NCI-H82 treated with DMSO at 0.1 percent for 48 hours (cell line): ENCODE data around the gene IQGAP1.
"Not testable (repeated sequence)": the region's sequence is repeated elsewhere in the genome, so short reads cannot be mapped to it uniquely, and the experiment has no call there.

Experiments
- DNase-seq: peaks from one replicate; lab custom pipeline; 2025; ENCODE audit not compliant: unreplicated experiment; lab: John Stamatoyannopoulos, UW

IQGAP1 gene

DNA sequence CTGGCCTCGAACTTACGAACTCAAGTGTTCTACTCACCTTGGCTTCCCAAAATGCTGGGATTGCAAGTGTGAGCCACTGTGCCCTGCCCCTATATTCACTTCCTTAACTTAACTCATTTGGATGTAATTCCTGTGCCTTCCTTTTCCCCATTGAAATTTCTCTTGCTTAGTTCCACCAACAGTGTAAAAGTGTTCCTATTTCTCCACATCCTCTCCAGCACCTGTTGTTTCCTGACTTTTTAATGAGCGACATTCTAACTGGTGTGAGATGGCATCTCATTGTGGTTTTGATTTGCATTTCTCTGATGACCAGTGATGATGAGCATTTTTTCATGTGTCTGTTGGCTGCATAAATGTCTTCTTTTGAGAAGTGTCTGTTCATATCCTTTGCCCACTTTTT is 21.5 kb downstream of the IQGAP1 start:
- DNase-seq = not testable (repeated sequence)

DNA sequence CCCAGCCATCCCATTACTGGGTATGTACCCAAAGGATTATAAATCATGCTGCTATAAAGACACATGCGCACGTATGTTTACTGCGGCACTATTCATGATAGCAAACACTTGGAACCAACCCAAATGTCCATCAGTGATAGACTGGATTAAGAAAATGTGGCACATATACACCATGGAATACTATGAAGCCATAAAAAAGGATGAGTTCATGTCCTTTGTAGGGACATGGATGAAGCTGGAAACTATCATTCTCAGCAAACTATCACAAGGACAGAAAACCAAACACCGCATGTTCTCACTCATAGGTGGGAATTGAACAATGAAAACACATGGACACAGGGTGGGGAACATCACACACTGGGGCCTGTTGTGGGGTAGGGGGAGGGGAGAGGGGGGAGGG is 22.3 kb downstream of the IQGAP1 start:
- not testable (repeated sequence) for DNase-seq

GRCh38 chr15:90411176-90411575 is 23.1 kb downstream of the IQGAP1 start:
- DNase-seq = no peak

DNA sequence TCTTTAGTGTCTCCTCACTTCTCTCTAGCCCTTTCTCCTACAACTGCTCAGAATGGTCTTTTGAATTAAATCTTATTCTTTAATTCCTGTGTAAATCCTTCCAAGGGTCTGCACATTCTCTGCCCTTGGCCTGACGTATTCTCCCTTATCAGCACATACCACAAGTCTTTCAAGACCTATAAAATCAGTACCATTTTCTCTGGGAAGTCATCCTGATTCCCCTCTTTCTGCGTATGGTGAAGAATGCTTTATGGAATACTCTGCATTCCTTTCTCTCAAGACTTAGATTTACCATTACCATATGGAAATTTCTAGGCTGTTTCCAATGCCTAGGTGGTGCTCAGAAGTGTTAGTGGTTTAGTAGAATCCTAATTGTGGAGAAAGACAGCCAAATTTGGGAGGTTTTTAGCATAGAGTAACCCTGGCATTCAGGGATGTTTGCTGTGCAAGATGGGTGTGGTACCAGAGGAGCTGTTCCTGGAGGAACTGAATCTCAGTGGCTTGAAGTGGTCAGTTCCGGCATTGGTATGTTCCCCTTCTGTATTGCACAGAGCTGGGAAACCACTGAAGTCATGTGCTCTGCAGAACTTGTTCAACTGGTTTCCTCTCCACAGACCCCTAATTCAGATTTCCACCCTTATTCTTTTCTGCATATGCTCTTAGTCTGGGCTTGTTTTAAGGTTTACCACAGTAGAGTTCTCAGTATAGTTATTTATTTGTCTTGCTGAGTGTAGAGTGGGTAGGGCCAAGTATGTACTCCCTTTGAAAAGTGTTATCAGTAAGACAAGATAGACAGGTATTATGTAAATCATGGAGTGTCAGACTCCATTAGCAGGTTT is 24.5 kb downstream of the IQGAP1 start:
- no peak for DNase-seq

- no peak for DNase-seq
Observed at GRCh38 chr15:90413411-90414379, 25.7 kb downstream of the IQGAP1 start.

DNA sequence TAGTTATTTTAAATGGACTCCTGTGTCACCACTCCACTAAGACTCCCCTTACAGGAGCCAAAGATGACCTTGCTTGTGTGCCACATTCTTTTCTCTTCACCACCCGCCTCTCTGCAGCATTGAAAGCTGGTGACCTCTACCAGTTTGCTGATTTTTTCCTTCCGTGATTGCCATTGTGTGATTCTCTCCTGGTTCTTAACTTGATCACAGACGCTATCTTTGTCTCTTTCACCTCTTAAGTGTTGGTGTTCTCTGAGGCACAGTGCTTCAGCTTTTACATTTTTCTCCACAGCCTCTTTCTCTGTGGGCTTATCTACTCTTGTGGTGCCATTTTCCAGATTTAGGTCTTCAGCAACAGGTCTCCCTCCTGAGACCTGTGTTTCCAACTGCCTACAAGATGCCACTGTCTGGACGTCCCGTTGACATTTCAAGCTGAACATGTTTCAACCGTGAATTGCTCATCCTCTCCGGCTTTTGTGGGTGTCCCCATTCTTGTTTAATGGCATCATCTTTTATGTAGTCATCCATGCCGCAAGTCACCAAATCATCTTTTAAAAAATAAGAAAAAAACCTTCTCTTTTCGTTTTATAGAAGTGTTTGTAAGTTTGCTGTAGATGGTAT is 26.5 kb downstream of the IQGAP1 start:
- no peak for DNase-seq

DNA sequence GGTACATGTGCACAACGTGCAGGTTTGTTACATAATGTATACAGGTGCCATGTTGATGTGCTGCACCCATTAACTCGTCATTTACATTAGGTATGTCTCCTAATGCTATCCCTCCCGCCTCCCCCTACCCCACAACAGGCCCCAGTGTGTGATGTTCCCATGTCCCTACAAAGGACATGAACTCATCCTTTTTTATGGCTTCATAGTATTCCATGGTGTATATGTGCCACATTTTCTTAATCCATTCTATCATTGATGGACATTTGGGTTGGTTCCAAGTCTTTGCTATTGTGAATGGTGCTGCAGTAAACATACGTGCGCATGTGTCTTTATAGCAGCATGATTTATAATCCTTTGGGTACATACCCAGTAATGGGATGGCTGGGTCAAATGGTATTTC is 28.0 kb downstream of the IQGAP1 start:
- not testable (repeated sequence) for DNase-seq

DNA sequence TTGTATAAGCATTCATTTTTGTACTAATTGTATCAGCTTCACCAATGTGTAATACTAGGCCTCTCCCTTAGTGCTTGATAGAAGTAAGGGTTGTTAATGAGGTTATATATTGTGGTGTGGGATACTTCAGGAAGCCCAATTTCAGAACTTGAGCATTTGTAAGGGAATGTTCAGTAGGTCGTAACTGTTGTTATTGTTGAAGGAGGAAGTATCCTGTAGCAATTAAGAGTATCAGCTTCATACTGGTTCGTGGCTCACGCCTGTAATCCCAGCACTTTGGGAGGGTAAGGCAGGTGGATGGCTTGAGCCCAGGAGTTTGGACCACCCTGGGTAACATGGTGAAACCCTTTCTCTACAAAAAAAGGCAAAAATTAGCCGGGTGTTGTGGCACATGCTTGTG is 30.6 kb downstream of the IQGAP1 start:
- DNase-seq = no peak

DNA sequence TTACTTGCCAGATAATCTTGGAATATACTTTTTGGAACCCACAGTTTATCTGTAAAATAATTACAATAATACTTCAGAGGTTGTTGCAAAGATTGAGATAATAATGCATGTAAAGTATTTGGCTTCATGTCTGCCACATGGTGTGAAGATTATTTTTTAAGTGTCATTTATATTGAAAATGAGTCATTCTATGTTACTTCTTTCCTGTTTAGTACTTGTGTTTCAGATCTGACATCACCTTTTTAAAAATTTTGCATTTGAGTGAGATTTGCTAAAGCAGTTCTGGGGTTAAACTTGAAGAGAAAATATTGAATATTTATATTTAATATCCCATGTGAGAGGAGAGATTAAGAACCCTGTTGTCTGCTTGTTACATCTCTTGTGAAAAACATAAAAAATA is 31.2 kb downstream of the IQGAP1 start:
- DNase-seq = no peak

DNA sequence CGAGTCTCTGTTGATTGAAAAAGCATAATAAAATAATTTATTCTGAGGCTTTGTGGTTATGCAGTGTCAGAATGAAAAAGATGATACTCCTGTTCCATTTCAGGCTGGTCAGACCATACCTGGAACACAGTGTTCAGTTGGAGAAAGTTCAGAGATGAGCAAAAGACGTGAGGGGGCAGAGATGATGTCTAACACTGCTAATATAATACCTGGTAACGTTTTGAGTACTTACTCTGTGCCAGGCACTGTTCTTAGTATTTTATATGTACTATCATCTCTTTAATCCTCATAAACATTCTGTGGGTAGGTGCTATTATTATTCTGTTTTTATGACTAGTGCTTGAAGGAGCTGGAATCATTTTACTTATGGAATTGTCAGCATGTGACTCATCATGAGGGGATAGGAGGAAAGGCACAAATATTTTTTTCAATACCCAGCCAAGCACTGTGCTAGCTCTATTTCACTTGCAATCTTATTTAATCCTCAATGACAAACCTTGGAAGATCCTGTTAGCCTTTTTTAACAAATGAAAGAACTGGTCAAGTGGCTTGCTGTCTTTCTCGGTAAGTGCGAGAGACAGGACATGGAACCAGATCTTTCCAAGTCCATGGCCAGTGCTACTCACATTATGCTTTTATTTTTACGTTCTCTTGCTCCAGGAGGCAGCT is 31.8 kb downstream of the IQGAP1 start:
- DNase-seq = no peak

DNA sequence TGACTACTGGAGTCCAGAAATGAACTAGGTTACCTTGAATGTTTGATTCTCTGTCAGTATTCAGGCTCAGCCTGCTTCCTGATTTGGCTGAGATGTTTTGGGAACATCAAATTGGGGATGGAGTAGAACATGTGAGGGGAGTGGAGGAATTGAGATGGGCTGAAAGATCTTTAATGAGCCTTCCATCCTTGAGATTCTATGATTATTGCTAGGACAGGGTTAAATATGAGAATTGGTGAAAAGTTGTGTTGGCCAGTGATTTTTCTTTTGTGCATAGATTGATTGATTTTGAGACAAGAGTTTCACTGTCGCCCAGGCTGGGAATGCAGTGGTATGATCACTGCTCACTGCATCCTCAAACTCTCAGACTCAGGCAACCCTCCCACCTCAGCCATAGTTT is 32.4 kb downstream of the IQGAP1 start:
- no peak for DNase-seq

DNA sequence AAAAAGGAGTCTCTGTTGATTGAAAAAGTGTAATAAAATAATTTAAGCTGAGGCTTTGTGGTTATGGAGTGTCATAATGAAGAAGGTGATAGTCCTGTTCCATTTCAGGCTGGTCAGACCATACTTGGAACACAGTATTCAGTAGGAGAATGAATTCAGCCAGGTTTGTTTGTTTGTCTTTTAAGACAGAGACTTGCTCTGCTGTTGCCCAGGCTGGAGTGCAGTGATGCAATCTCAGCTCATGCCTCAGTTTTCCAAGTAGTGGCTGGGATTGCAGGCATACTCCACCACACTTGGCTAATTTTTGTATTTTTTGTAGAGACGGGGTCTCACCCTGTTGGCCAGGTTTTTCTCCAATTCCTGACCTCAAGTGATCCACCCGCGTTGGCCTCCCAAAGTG is 33.5 kb downstream of the IQGAP1 start:
- DNase-seq = no peak

GRCh38 chr15:90422043-90422442 is 34.0 kb downstream of the IQGAP1 start:
- DNase-seq = no peak

DNA sequence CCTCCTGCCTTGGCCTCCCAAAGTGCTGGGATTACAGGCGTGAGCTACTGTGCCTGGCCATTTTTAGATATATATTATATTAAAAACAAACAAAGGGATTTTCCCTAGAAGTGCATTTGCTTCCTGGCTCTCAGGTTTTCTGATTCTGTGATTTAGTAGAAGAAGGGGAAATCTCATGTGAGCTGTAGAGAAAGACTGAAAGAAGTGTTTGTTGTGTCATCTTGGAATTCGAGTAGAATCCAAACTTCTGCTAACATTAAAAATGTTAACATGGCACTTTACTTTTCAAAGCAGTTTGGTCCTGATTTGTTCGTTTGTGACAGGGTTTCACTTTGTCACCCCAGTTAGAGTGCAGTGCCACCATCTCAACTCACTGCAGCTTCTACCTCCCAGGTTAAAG is 34.9 kb downstream of the IQGAP1 start:
- DNase-seq = no peak

- no peak for DNase-seq
Observed at GRCh38 chr15:90423801-90424319, 35.8 kb downstream of the IQGAP1 start.

DNA sequence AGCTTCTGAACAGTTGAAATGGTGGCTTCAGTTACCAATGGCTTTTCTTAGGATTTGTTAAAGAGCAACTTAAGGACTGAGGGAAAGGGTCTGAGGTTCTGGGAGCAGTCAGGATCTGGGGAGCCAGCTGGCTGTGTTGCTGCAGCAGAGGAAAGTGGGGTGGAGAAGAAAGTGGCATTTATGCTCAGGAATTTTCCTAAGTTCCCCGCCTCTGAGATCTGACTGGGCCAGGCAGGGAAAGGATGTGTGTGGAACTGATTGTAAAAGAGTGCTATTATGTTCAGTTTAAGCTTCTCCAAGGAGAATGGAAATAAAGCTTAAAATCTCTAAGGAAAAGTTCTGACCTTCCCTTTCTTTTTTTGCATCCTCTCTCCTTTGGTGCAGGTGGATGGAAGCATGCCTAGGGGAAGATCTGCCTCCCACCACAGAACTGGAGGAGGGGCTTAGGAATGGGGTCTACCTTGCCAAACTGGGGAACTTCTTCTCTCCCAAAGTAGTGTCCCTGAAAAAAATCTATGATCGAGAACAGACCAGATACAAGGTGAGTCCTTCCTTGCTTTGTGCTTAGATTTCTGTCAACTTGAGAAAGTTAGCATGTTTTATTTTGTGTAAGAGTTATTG is 37.8 kb downstream of the IQGAP1 start:
- no peak for DNase-seq

DNA sequence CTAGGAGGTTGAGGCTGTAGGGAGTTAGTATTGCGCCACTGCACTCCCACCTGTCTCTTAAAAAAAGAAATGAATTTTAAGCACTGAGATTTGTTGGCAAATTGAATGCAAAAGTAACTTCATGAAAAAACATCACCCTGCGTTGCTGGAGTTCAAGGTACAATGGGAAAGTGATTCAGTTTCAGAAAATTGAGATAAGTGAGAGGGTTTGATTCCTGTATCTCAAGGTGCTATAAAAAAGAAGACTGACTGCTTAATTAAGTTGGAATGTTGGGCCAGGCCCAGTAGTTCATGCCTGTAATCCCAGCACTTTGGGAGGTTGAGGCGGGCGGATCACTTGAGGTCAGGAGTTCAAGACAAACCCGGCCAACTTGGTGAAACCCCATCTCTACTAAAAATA is 39.1 kb downstream of the IQGAP1 start:
- no peak for DNase-seq

DNA sequence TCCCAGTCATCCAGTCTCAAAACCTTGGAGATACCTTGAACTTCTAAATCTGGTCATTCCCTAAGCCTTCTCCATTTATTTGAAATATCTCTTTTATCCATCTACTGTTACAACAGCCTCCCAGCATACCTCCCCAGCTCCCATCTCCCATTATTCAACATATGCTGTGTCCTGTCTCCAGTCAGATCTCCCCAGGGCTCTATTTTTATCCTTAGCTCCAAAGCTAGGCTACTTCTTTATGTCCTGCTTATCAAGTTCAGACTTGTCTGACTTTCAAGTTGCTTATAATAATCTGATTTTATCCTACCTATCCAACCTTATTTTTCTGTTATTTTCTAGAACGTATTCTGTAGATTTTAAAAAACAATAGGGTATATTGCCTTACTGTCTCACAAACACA is 44.2 kb downstream of the IQGAP1 start:
- no peak for DNase-seq

DNA sequence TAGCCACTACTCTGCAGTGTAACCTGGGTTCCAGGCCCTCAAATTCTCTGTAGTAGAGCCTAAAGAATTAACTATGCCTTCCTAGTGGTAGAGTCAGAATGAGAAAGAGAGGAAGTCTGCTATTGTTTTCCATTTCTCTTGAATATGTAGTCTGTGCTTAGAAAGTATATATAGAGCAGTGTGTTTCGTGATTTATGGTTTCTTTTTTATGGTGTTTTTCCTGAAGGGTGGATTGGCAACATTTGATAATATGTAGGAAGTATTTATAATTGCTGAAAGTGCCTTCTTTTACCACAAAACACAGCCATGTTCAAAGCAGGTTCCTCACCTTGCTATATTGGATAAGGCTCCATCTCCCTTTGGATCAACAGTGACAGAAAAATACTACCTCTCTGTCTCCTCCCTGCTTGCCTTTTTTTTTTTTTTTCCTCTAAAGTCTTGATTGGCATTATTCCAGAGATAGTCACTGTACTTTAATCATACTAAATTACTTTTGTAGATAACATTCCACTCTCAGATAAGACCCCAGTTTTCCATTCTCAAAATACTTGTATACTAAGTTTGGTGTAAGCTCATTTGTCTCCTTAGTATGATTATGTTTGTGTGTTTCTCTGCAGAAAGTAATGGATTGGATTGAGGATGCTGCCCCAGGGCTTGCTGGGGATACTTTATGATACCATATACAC is 47.8 kb downstream of the IQGAP1 start:
- no peak for DNase-seq

DNA sequence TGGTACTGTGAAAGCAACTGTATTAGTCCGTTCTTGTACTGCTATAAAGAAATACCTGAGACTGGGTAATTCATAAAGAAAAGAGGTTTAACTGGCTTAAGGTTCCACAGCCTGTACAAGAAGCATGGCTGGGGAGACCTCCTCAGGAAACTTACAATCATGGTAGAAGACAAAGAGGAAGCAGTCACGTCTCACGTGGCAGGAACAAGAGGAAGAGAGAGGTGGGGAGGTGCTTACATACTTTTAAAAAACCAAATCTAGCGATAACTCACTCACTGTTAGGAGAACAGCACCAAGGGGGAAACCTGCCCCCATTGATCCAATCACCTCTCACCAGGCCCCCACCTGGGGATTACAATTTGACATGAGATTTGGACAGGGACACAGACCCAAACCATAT is 48.9 kb downstream of the IQGAP1 start:
- no peak for DNase-seq
